ENCODE data around the gene MCF2L2. TPM values are rescaled to one million over a fixed set of nuclear protein-coding genes. Genes with fewer than 3 reads are reported as not detected.

Gene MCF2L2
- total and polyA plus RNA-seq, 2 experiments from 2014 or later = not detected

DNA sequence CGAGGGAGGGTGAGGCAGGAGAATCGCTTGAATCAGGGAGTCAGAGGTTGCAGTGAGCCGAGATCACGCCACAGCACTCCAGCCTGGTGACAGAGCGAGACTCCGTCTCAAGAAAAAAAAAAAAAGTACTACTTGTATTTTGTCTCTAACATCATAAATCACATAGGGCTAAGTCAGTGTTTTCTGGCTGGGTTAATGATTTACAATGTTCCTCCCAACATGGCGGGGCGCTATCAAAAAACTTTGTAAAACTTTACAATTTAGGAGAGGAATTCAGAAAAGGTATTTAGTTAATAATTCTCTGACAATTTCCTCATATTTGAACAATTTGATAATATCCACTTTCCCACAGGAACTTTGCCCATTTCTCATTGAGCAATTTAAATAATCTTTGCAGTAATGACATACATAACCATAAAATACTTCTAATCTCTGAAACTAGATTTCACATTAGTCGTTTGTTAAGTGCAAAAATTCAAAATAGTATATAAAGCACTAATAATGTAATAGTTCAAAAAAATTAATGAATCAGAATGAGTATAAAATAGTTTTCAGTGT lies 202.0 kb downstream of the MCF2L2 start:
- no peaks in the 10 kb centered on the region for H3K36me3 ChIP-seq (ENCODE audit: low read depth)
- no peak overlapping the region for H3K27ac ChIP-seq
- H3K4me2 ChIP-seq (ENCODE audit: unreplicated experiment) = no peak overlapping the region
- no peaks in the 10 kb centered on the region for H3K4me1 ChIP-seq (ENCODE audit: insufficient read depth)
- DNase-seq = no peak
- no peaks in the 10 kb centered on the region for H3K79me2 ChIP-seq (ENCODE audit: insufficient read depth)
- no peaks in the 10 kb centered on the region for H3F3A ChIP-seq (ENCODE audit: insufficient read depth)
- H3K27me3 ChIP-seq (replicated peaks; ENCODE audit: insufficient read depth) = peaks cover 11% of the 10 kb centered on the region; the same call in 1 of the 2 replicates
- in situ Hi-C loops (cut with MboI) = no loop called here
- H2AFZ ChIP-seq = no peak overlapping the region
- no peaks in the 10 kb centered on the region for H3K9me3 ChIP-seq (ENCODE audit: low read depth)
- H4K20me1 ChIP-seq (ENCODE audit: insufficient read depth) = no peaks in the 10 kb centered on the region
- 82 to 83% methylated on average over 9 of the region's 9 CpGs for whole genome bisulfite sequencing, 2 experiments (ENCODE audit: low coverage in 1 of 2, low lambda C conversion rate in 2 of 2, missing lambda C conversion rate in 2 of 2)
- TF ChIP-seq EZH2 (IDR thresholded peaks at IDR 0.05; ENCODE audit: insufficient read depth, poor library complexity, severe bottlenecking) (no peak), EZH2phosphoT487 (IDR thresholded peaks at IDR 0.05; ENCODE audit: insufficient read depth, low read depth) (no peak)
- H3K9ac ChIP-seq = no peak overlapping the region
- H3K9me2 ChIP-seq (ENCODE audit: insufficient read depth) = no peaks in the 10 kb centered on the region
- H3K4me3 ChIP-seq = no peak overlapping the region

DNA sequence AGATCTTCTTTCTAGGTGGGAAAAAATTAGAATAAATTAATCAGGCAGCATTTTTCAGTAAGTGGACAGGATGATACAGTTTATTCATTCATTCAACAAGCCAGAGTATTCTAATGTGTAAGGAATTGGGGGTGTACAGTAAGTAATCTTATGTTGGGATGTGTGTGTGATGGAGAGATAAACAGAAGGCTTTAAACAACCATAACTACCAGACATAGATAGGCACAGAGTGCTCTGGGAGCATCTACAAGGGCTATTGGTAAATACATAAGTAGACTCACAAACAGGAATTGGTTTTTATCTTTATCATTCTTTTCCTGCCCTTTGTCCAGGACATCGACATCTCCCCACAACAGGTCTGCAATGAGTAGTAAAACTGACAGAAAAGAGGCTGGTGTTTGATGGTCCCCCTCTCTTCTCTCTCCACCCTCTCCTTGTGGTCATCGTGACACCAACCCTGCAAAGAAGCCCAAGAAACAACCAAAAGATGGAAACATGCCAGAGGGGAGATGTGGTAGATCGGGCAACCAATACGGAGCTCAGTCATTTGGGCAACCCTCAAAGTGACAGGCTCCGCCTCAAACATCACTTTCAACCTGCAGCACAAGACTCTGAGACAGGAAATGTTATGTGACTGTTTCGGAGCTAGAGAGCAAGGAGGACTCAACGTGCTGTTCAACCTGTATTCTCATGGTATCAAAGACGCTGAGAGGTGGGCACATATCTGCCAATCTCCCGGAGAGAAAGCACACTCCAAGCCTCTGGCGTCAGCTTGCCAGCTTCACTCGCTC lies 204.0 kb downstream of the MCF2L2 start:
- H3K4me1 ChIP-seq (ENCODE audit: insufficient read depth) = no peaks in the 10 kb centered on the region
- no peaks in the 10 kb centered on the region for H3F3A ChIP-seq (ENCODE audit: insufficient read depth)
- H3K27me3 ChIP-seq (replicated peaks; ENCODE audit: insufficient read depth) = peaks cover 13% of the 10 kb centered on the region; the same call in 1 of the 2 replicates
- H3K27ac ChIP-seq = no peak overlapping the region
- no peak for DNase-seq
- WGBS, 2 experiments (ENCODE audit: low coverage in 1 of 2, low lambda C conversion rate in 2 of 2, missing lambda C conversion rate in 2 of 2) = 74% methylated on average over 11 of the region's 11 CpGs
- in situ Hi-C loops (cut with MboI) = no loop called here
- no peak overlapping the region for H2AFZ ChIP-seq
- H4K20me1 ChIP-seq (ENCODE audit: insufficient read depth) = no peaks in the 10 kb centered on the region
- no peak overlapping the region for H3K4me3 ChIP-seq
- H3K9me2 ChIP-seq (ENCODE audit: insufficient read depth) = no peaks in the 10 kb centered on the region
- no peak overlapping the region for H3K9ac ChIP-seq
- H3K79me2 ChIP-seq (ENCODE audit: insufficient read depth) = no peaks in the 10 kb centered on the region
- no peak overlapping the region for H3K4me2 ChIP-seq (ENCODE audit: unreplicated experiment)
- no peaks in the 10 kb centered on the region for H3K9me3 ChIP-seq (ENCODE audit: low read depth)
- no peaks in the 10 kb centered on the region for H3K36me3 ChIP-seq (ENCODE audit: low read depth)
- TF ChIP-seq EZH2 (IDR thresholded peaks at IDR 0.05; ENCODE audit: insufficient read depth, poor library complexity, severe bottlenecking) (no peak), EZH2phosphoT487 (IDR thresholded peaks at IDR 0.05; ENCODE audit: insufficient read depth, low read depth) (no peak)

DNA sequence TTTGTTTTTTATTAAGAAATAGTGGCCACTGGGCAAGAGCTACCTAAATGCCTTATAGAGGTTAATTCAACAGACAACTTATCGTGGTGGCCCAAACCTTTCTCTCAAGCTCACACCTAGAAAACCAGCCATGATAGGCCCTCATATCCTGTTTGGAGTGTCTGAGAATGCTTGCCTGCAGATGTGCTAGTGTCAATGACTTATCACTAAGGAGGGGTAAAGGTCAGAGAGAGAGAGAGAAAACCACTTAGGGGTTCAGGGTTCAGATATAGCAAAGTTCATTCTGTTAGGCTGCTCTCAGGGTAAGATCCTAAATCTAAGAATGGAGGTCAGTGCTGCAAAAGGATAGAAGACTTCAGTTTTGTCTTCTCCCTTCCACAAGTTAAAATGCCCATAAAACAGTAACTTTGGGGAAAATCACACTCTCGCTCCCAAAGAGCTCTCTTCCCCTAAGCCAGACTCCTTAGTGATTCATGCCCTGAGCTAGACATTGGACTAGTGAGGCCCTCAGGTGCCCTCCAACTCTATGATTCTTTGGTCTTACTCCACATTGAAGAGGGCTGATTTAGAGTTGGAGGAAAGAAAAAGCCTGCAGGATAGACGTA lies 205.7 kb downstream of the MCF2L2 start:
- no peak for DNase-seq
- Histone ChIP-seq H3K27ac (no peak overlapping the region), H3K4me2 (ENCODE audit: unreplicated experiment) (no peak overlapping the region), H3K9me3 (ENCODE audit: low read depth) (no peaks in the 10 kb centered on the region), H2AFZ (no peak overlapping the region), H3K9ac (no peak overlapping the region), H3K79me2 (ENCODE audit: insufficient read depth) (no peaks in the 10 kb centered on the region), H4K20me1 (ENCODE audit: insufficient read depth) (no peaks in the 10 kb centered on the region), H3K4me3 (no peak overlapping the region), H3K27me3 (replicated peaks; ENCODE audit: insufficient read depth) (peaks cover 20% of the 10 kb centered on the region), H3F3A (ENCODE audit: insufficient read depth) (no peaks in the 10 kb centered on the region), H3K4me1 (ENCODE audit: insufficient read depth) (no peaks in the 10 kb centered on the region), H3K9me2 (ENCODE audit: insufficient read depth) (no peaks in the 10 kb centered on the region), H3K36me3 (ENCODE audit: low read depth) (no peaks in the 10 kb centered on the region)
- in situ Hi-C loops (cut with MboI) = no loop called here
- WGBS, 2 experiments (ENCODE audit: low coverage in 1 of 2, low lambda C conversion rate in 2 of 2, missing lambda C conversion rate in 2 of 2) = 83 to 84% methylated on average over 3 of the region's 3 CpGs
- TF ChIP-seq EZH2phosphoT487 (IDR thresholded peaks at IDR 0.05; ENCODE audit: insufficient read depth, low read depth) (no peak), EZH2 (IDR thresholded peaks at IDR 0.05; ENCODE audit: insufficient read depth, poor library complexity, severe bottlenecking) (no peak)

DNA sequence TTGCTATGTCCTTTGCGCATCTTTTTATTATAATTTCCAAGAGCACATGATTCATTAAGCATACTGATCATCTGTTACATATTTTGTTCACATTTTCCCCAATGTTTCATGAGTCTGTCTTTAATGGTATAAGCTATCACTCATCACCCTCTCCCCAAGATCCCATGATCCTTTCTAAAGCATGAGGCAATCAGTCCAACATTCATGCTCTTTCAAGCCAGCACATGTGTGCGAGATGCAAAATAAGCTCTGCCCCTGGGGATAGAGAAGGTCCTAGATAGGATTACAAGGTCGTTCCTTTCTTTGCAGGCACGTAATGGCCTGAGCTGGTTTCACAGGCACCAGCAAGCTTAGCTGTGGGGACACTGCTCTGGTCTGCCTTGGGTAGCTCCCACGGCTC lies 207.6 kb downstream of the MCF2L2 start:
- Histone ChIP-seq H3K27me3 (replicated peaks; ENCODE audit: insufficient read depth) (peaks cover 23% of the 10 kb centered on the region), H3K4me3 (no peak overlapping the region), H3K9ac (no peak overlapping the region), H3K4me1 (ENCODE audit: insufficient read depth) (no peaks in the 10 kb centered on the region), H3K27ac (no peak overlapping the region), H4K20me1 (ENCODE audit: insufficient read depth) (no peaks in the 10 kb centered on the region), H3K4me2 (ENCODE audit: unreplicated experiment) (no peak overlapping the region), H3K9me2 (ENCODE audit: insufficient read depth) (no peaks in the 10 kb centered on the region), H3F3A (ENCODE audit: insufficient read depth) (no peaks in the 10 kb centered on the region), H3K79me2 (ENCODE audit: insufficient read depth) (no peaks in the 10 kb centered on the region), H3K9me3 (ENCODE audit: low read depth) (no peaks in the 10 kb centered on the region), H2AFZ (no peak overlapping the region), H3K36me3 (ENCODE audit: low read depth) (no peaks in the 10 kb centered on the region)
- TF ChIP-seq EZH2 (IDR thresholded peaks at IDR 0.05; ENCODE audit: insufficient read depth, poor library complexity, severe bottlenecking) = no peak
- no peak for TF ChIP-seq EZH2phosphoT487 (IDR thresholded peaks at IDR 0.05; ENCODE audit: insufficient read depth, low read depth)
- no peak for DNase-seq
- 24 to 29% methylated on average over 5 of the region's 5 CpGs for WGBS, 2 experiments (ENCODE audit: low coverage in 1 of 2, low lambda C conversion rate in 2 of 2, missing lambda C conversion rate in 2 of 2)
- in situ Hi-C loops (cut with MboI) = no loop called here
